ENCODE measurements around the gene LTO1. TPM values are rescaled to one million over a fixed set of nuclear protein-coding genes. Genes with fewer than 3 reads are reported as not detected.

The LTO1 gene
- total and polyA plus RNA-seq, 2 of the 13 experiments (the other 11 are each of a cell fraction or from before 2014, with no cell fraction given): 11.8 to 15.0 TPM

GRCh38 chr11:69640995-69641581 lies 34.1 kb downstream of the LTO1 start, which contains the start of gene CCND1 (continued):
- TF ChIP-seq MXD1 (CRISPR knock-in tag; IDR thresholded peaks at IDR 0.05) (no peak; the same call in 1 of the 2 replicates), SP1 (IDR thresholded peaks at IDR 0.05) (no peak), SP1 (CRISPR knock-in tag; IDR thresholded peaks at IDR 0.05) (peak; percentile 56), KLF15 (CRISPR knock-in tag; IDR thresholded peaks at IDR 0.05; ENCODE audit: borderline replicate concordance) (no peak), ZNF143 (CRISPR knock-in tag; IDR thresholded peaks at IDR 0.05) (no peak), FOXA1 (IDR thresholded peaks at IDR 0.05) (no peak), FOXA1 (CRISPR knock-in tag; IDR thresholded peaks at IDR 0.05) (0 out of 2 replicates have a peak, but pooled peaks have one; percentile 30), XRCC5 (optimal IDR thresholded peaks at IDR 0.05; ENCODE audit: low read length) (no peak), ZSCAN25 (CRISPR knock-in tag; IDR thresholded peaks at IDR 0.05) (peak; percentile 58; the same call in 1 of the 2 replicates), EHMT2 (IDR thresholded peaks at IDR 0.05; ENCODE audit: borderline replicate concordance, low read depth, low read length) (no peak), REL (CRISPR knock-in tag; conservative IDR thresholded peaks at IDR 0.05) (0 out of 2 replicates have a peak, but pooled peaks have one; percentile 76), NFAT5 (CRISPR knock-in tag; IDR thresholded peaks at IDR 0.05) (peak; percentile 74; the same call in 1 of the 2 replicates), ZNF350 (CRISPR knock-in tag; IDR thresholded peaks at IDR 0.05; ENCODE audit: borderline replicate concordance, low read depth) (peak; percentile 49; the same call in 1 of the 2 replicates), KDM5A (IDR thresholded peaks at IDR 0.05; ENCODE audit: borderline replicate concordance, low read length) (no peak), NCOA5 (CRISPR knock-in tag; IDR thresholded peaks at IDR 0.05) (no peak), BORCS8-MEF2B (CRISPR knock-in tag; IDR thresholded peaks at IDR 0.05) (0 out of 2 replicates have a peak, but pooled peaks have one; percentile 31), ZNF264 (CRISPR knock-in tag; IDR thresholded peaks at IDR 0.05) (0 out of 2 replicates have a peak, but pooled peaks have one; percentile 47), CHD4 (IDR thresholded peaks at IDR 0.05; ENCODE audit: borderline replicate concordance, low read length) (no peak), ATRX (CRISPR knock-in tag; IDR thresholded peaks at IDR 0.05; ENCODE audit: borderline replicate concordance) (no peak), TBP (CRISPR knock-in tag; IDR thresholded peaks at IDR 0.05) (no peak), PAWR (CRISPR knock-in tag; IDR thresholded peaks at IDR 0.05; ENCODE audit: borderline replicate concordance) (no peak), MBNL3 (CRISPR knock-in tag; conservative IDR thresholded peaks at IDR 0.05) (no peak), STAT6 (CRISPR knock-in tag; IDR thresholded peaks at IDR 0.05; ENCODE audit: borderline replicate concordance) (no peak), KLF12 (CRISPR knock-in tag; IDR thresholded peaks at IDR 0.05; ENCODE audit: borderline replicate concordance) (no peak)

Measured in HepG2 (cell line).